ENCODE data around the gene SLC9A7.

DNA sequence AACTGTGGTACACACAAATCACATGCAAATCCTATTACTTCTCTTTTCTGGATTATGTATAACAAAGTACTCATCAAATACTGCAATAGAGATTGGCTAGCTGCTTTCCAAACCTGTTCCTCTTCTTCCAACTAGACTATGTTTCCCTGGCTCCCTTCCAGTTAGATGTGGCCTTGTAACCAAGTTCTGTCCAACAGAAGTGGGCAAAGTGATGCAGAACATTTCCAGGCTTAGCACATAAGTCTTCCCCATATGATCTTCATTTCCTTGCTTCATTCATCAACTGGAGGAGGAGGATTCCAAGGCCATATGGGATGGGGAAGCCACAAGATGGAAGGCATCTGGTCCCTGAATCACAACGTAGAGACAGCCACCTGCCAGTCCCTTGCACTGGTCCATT is 8.0 kb downstream of the SLC9A7 start:
- TF ChIP-seq EZH2phosphoT487 (IDR thresholded peaks at IDR 0.05; ENCODE audit: insufficient read depth, low read depth) (no peak), EZH2 (IDR thresholded peaks at IDR 0.05; ENCODE audit: insufficient read depth, poor library complexity, severe bottlenecking) (no peak)
